ENCODE data around the gene TRMT1. TPM values are rescaled to one million over a fixed set of nuclear protein-coding genes. Genes with fewer than 3 reads are reported as not detected.

Gene TRMT1
- total RNA-seq, 4 donors from 2014 or later, result 35.1 to 46.2 (median 40.6) TPM

DNA sequence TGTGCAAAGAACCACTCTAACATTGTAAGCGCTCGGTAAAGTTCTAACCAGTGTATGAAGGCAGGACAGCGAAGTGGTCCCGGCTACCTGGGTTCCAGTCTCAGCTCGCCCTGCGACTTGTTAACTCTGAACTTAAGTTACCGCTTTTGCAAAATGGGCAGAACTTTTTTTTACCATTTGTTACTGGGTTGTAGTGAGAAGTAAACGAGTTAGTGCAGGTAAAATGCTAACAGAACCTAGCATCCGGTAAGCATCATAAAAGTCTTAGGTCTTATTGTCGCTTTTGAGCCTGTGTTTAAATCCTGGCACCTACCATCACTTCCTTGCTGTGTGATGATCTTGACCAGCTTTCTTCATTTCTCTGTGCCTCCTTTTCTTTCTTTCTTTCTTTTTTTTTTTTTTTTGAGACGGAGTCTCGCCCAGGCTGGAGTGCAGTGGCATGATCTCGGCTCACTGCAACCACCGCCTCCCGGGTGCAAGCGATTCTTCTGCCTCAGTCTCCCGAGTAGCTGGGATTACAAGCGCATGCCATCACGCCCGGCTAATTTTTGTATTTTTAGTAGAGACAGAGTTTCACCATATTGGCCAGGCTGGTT, 734 bp upstream of the TRMT1 start:
- DNase-seq (ENCODE audit: low spot score in 2 of 2), result no peak
- WGBS, result 4% methylated on average over 20 of the region's 20 CpGs
- Histone ChIP-seq H3K4me1 (peaks cover 53% of the 10 kb centered on the region), H3K27ac (peak overlapping the region; percentile 79), H3K27me3 (no peaks in the 10 kb centered on the region), H3K4me3 (peak overlapping the region; percentile 83), H3K36me3 (peaks cover 13% of the 10 kb centered on the region), H3K9me3 (no peaks in the 10 kb centered on the region)
- TF ChIP-seq EP300 (IDR thresholded peaks at IDR 0.05) (no peak), POLR2AphosphoS5 (IDR thresholded peaks at IDR 0.05) (no peak), POLR2A (IDR thresholded peaks at IDR 0.05) (no peak)
- TF ChIP-seq, protein P1, sequence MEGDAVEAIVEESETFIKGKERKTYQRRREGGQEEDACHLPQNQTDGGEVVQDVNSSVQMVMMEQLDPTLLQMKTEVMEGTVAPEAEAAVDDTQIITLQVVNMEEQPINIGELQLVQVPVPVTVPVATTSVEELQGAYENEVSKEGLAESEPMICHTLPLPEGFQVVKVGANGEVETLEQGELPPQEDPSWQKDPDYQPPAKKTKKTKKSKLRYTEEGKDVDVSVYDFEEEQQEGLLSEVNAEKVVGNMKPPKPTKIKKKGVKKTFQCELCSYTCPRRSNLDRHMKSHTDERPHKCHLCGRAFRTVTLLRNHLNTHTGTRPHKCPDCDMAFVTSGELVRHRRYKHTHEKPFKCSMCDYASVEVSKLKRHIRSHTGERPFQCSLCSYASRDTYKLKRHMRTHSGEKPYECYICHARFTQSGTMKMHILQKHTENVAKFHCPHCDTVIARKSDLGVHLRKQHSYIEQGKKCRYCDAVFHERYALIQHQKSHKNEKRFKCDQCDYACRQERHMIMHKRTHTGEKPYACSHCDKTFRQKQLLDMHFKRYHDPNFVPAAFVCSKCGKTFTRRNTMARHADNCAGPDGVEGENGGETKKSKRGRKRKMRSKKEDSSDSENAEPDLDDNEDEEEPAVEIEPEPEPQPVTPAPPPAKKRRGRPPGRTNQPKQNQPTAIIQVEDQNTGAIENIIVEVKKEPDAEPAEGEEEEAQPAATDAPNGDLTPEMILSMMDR (IDR thresholded peaks at IDR 0.05), result no peak

DNA sequence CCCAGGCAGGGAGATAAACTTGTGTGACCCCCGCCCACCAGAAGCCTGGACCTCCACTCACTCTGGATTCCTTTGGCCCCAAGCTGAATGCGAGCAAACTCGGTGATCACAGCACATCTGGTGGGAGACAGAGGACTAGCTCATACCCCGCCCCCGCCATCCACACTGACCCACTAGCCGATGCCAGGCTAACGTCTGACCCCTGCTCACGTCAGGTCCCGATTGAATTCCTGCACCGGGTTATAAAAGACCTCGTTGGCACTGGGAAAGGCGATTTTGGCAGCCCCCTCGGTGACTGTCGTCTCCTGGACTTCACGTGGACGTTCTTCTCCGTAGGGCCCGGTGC, 631 bp downstream of the TRMT1 start:
- Histone ChIP-seq H3K36me3 (peaks cover 13% of the 10 kb centered on the region), H3K4me3 (peak overlapping the region; percentile 83), H3K27ac (peak overlapping the region; percentile 79), H3K9me3 (no peaks in the 10 kb centered on the region), H3K27me3 (no peaks in the 10 kb centered on the region), H3K4me1 (peaks cover 47% of the 10 kb centered on the region)
- 0% methylated on average over 8 of the region's 18 CpGs for WGBS
- TF ChIP-seq EP300 (IDR thresholded peaks at IDR 0.05) (no peak), POLR2A (IDR thresholded peaks at IDR 0.05) (no peak), POLR2AphosphoS5 (IDR thresholded peaks at IDR 0.05) (no peak)
- TF ChIP-seq, protein P1 (IDR thresholded peaks at IDR 0.05), result no peak
- no peak for DNase-seq (ENCODE audit: low spot score in 2 of 2)

DNA sequence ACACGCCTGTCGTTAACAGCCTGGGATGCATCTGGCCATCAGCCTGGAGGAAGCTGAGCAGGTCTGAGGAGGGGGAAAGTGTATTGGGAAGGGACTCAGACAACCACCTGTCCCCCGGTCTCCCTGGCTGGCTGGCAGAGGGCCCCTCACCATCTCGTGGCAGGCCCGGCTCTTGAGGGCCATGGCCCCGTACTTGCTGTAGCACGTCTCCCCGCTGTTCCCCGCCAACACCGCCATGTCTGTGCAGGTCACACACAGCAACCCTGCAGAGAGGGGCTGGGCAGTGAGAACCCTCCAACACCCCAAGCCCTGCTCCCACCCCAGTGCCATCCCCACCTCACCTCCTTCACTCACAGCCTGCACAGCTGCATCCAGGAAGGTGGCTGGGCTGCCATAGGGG, 4.0 kb downstream of the TRMT1 start:
- 90% methylated on average over 10 of the region's 10 CpGs for WGBS
- no peak for DNase-seq (ENCODE audit: low spot score in 2 of 2)
- Histone ChIP-seq H3K4me3 (no peak overlapping the region), H3K27ac (no peak overlapping the region), H3K9me3 (no peaks in the 10 kb centered on the region), H3K36me3 (peaks cover 33% of the 10 kb centered on the region), H3K4me1 (peaks cover 20% of the 10 kb centered on the region), H3K27me3 (no peaks in the 10 kb centered on the region)
- TF ChIP-seq POLR2AphosphoS5 (IDR thresholded peaks at IDR 0.05) (no peak), EP300 (IDR thresholded peaks at IDR 0.05) (no peak), POLR2A (IDR thresholded peaks at IDR 0.05) (no peak)
- TF ChIP-seq, protein P1 (IDR thresholded peaks at IDR 0.05), result no peak

DNA sequence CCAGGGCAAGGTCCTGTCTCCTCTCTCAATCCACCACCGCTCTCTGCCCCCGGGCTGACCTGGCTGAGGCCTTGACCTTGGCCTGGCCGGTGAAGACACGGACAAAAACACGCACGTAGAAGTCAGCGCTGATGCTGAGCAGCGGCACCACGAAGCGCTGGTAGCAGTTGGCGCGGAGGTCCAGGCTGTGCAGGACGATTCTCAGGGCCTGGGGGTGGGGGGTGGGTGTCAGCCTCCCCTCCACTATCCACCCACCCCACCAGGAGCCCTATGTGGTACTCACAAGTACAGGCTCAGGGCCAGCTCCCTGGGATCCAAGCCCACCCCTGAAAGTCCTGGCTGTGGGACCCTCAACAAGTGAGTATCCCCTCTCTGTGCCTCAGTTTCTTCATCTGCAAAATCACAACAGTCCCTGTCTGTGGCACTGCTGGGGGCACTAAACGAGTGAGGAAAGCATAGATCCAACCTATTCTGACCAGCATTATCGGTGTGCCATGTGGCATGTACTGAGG, 6.4 kb downstream of the TRMT1 start:
- Histone ChIP-seq H3K27ac (no peak overlapping the region), H3K36me3 (peaks cover 39% of the 10 kb centered on the region), H3K4me1 (no peaks in the 10 kb centered on the region), H3K27me3 (no peaks in the 10 kb centered on the region), H3K9me3 (no peaks in the 10 kb centered on the region), H3K4me3 (no peak overlapping the region)
- WGBS, result 94% methylated on average over 12 of the region's 15 CpGs
- TF ChIP-seq POLR2A (IDR thresholded peaks at IDR 0.05) (no peak), EP300 (IDR thresholded peaks at IDR 0.05) (no peak), POLR2AphosphoS5 (IDR thresholded peaks at IDR 0.05) (no peak)
- TF ChIP-seq, protein P1 (IDR thresholded peaks at IDR 0.05), result no peak
- no peak for DNase-seq (ENCODE audit: low spot score in 2 of 2)

DNA sequence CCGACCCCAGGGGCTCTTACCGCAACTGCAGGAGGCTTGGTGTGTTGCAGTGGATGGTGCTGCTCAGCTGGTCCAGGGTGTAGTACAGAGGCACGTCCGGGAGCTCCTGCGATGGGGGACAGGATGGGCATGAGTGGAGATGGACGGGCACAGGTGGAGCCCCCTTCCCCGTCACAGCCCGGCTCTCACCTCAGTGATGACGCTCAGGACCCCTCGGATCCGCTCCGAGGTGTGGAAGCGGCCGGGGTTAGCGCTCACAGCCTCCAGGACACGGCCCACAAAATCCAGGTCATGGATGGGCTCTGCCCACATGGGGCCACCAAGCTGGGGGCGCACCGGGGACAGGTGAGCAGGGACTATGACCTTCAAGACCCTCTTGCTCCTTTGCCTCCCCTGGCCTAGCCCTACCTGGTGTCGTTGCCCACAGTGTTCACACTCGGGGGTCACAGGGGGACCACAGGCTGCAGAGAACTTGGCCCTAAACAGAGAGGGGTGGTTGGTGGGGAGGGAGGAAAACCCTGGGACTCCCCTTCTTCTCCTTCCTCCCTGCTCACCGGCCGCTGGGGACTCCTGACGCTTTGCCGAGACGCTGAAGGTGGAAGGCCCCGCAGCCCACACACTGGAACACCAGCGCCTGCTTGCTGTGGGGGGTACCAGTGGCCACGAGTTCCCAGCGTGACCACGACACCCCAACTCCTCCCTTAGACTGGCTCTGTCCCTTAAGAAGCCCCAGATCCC, 7.0 kb downstream of the TRMT1 start:
- Histone ChIP-seq H3K27ac (no peak overlapping the region), H3K9me3 (no peaks in the 10 kb centered on the region), H3K4me1 (peaks cover 2% of the 10 kb centered on the region), H3K36me3 (peaks cover 39% of the 10 kb centered on the region), H3K4me3 (no peak overlapping the region), H3K27me3 (no peaks in the 10 kb centered on the region)
- 95% methylated on average over 20 of the region's 30 CpGs for WGBS
- DNase-seq (ENCODE audit: low spot score in 2 of 2), result no peak
- TF ChIP-seq, protein P1 (IDR thresholded peaks at IDR 0.05), result no peak
- no peak for TF ChIP-seq POLR2AphosphoS5 (IDR thresholded peaks at IDR 0.05)
- TF ChIP-seq EP300 (IDR thresholded peaks at IDR 0.05), result no peak
- TF ChIP-seq POLR2A (IDR thresholded peaks at IDR 0.05), result no peak
